ENCODE data around the gene REV3L.

Gene REV3L

DNA sequence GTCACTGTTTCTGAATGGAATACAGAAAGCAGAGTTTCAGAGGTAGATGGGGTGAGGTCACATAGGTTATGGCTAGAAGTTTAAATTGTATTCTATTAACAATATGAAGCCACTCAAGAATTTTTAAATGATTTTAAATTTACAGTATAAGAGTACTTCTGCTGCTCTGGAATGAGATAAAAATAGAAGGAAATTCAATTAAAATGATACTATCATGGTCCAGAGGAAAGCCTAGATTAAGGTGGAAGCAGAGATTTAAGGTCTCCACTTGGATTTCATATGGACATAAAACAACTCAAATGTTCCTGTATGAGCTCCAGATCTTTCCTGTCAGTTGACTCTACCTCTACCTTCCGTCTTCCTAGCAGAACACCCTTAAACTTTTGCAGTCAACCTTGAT, 68.6 kb downstream of the REV3L start:
- Histone ChIP-seq H3K27ac (no peak overlapping the region), H3K9me3 (no peaks in the 10 kb centered on the region), H3K36me3 (peaks cover 15 to 29% (median 19%) of the 10 kb centered on the region in 3 donors), H3K4me1 (peaks cover 8 to 31% (median 15%) of the 10 kb centered on the region in 4 donors), H3K4me3 (no peak overlapping the region), H3K27me3 (no peaks in the 10 kb centered on the region)
- TF ChIP-seq, protein P1, sequence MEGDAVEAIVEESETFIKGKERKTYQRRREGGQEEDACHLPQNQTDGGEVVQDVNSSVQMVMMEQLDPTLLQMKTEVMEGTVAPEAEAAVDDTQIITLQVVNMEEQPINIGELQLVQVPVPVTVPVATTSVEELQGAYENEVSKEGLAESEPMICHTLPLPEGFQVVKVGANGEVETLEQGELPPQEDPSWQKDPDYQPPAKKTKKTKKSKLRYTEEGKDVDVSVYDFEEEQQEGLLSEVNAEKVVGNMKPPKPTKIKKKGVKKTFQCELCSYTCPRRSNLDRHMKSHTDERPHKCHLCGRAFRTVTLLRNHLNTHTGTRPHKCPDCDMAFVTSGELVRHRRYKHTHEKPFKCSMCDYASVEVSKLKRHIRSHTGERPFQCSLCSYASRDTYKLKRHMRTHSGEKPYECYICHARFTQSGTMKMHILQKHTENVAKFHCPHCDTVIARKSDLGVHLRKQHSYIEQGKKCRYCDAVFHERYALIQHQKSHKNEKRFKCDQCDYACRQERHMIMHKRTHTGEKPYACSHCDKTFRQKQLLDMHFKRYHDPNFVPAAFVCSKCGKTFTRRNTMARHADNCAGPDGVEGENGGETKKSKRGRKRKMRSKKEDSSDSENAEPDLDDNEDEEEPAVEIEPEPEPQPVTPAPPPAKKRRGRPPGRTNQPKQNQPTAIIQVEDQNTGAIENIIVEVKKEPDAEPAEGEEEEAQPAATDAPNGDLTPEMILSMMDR (IDR thresholded peaks at IDR 0.05) = no peak
- no peak for DNase-seq
- intact Hi-C loops (cut with DNase I; ENCODE audit: low total_unique reads) = no loop called here

DNA sequence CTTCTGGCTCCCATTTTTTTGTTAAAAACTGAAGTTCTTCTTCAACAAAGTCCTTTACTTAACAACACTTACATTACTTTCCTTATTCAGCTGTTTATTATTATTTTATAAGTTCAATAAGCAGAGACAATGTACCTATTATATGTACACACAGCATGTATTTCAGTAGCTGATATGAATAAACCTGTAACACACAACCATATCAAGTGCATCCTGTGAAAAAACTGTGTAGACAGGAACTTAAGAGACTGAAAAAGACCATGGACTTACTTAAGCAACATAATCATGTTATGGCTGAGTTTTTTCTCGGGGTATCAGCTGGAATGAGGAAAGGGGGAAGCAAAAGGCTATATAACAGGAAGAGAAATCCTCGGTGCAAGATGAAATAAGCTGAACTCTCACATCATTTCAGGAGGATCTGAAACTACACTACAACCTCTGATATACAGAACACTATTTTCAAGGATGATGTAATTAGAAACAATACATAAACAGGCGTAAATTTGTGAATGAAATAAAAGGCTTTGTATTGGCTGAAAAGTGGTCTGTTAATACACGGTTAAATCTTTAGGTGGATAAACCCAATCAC, 70.9 kb downstream of the REV3L start:
- Histone ChIP-seq H3K9me3 (no peaks in the 10 kb centered on the region), H3K4me1 (peaks cover 0 to 10% (median 2%) of the 10 kb centered on the region in 4 donors), H3K36me3 (peaks cover 20 to 35% (median 24%) of the 10 kb centered on the region in 3 donors), H3K27me3 (no peaks in the 10 kb centered on the region), H3K27ac (no peak overlapping the region), H3K4me3 (no peak overlapping the region)
- TF ChIP-seq, protein P1 (IDR thresholded peaks at IDR 0.05) = no peak
- DNase-seq = no peak
- intact Hi-C loops (cut with DNase I; ENCODE audit: low total_unique reads) = no loop called here

DNA sequence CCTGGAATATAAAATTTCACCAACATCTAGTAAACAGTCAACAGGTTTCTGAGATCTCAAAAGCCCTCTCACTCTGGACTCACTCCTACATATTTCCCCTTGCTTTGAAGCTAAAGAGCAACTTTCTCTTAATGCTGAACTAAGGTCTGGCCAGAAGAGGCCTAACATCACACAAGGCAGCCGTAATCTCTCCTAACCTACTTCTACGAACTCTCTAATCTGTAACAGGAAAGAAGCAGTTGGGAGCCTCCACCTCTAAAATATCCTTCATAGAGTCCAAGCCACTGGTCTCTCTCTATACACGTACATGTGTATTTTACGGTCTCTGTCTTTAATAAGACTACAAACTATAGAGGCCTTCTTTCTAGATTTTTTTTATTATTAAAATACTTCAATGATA, 72.0 kb downstream of the REV3L start:
- Histone ChIP-seq H3K4me1 (no peaks in the 10 kb centered on the region), H3K27ac (peak overlapping the region in 1 of 2 donors; percentile 14), H3K27me3 (no peaks in the 10 kb centered on the region), H3K9me3 (no peaks in the 10 kb centered on the region), H3K36me3 (peaks cover 20 to 43% (median 24%) of the 10 kb centered on the region in 3 donors), H3K4me3 (no peak overlapping the region)
- intact Hi-C loops (cut with DNase I; ENCODE audit: low total_unique reads) = no loop called here
- TF ChIP-seq, protein P1 (IDR thresholded peaks at IDR 0.05) = no peak
- no peak for DNase-seq

DNA sequence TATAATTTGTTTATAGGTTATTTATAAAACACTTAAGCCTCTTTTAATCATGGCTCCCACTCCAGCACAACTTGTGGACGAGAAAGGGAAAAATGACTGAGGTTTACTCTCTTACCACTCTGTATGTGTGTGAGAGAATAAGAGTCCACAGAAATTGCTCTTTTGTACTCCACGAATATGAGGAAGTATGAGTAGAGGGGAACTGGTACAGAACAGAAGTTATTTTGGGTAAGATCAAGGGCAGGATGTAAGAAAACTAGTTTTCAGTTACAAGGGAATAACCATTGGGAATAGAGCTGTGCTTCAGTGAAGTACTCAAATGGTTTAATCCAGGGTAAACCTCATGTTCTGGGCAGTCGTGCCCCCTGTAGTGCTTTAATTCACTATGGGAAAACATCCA, 72.6 kb downstream of the REV3L start:
- intact Hi-C loops (cut with DNase I; ENCODE audit: low total_unique reads) = no loop called here
- H3K4me1 ChIP-seq = no peaks in the 10 kb centered on the region
- H3K27ac ChIP-seq = no peak overlapping the region
- H3K4me3 ChIP-seq = no peak overlapping the region
- H3K27me3 ChIP-seq = no peaks in the 10 kb centered on the region
- DNase-seq = no peak
- H3K9me3 ChIP-seq = no peaks in the 10 kb centered on the region
- H3K36me3 ChIP-seq = peaks cover 20 to 40% (median 24%) of the 10 kb centered on the region in 3 donors
- TF ChIP-seq, protein P1 (IDR thresholded peaks at IDR 0.05) = no peak

DNA sequence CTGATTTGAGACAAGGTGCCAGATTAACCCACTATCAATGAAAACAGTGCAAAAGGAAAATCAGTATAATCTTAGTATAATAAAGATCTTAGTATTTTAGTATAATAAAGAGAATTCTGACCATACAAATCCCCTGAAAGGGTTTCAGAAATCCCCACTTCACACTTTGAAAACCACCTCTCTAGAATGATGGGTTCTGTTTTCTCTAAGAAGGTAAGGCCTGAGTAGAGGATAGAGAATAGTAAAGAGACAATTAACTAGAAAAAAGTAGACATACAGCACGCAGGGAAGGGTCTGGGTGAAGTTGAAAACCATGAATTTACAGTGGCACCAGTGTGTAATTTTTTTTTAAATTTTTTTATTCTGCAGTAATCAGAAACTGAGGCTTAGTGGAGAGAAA, 73.6 kb downstream of the REV3L start:
- no peaks in the 10 kb centered on the region for H3K4me1 ChIP-seq
- no peak overlapping the region for H3K27ac ChIP-seq
- intact Hi-C loops (cut with DNase I; ENCODE audit: low total_unique reads) = no loop called here
- peaks cover 22 to 42% (median 32%) of the 10 kb centered on the region in 3 donors for H3K36me3 ChIP-seq
- no peak overlapping the region for H3K4me3 ChIP-seq
- no peaks in the 10 kb centered on the region for H3K9me3 ChIP-seq
- no peaks in the 10 kb centered on the region for H3K27me3 ChIP-seq
- TF ChIP-seq, protein P1 (IDR thresholded peaks at IDR 0.05) = no peak
- no peak for DNase-seq

DNA sequence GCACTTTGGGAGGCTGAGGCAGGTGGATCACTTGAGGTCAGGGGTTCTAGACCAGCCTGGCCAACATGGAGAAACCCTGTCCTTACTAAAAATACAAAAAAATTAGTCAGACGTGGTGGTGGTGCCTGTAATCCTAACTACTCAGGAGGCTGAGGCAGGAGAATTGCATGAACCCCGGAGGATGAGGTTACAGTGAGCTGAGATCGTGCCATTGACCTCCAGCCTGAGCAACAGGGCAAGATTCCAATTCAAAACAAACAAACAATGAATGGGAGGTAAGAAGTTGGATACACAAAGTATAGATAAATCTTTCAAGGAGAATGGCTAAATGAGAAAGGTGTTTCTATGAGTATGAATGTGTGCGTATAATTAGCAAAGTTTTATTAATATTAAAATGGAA, 75.3 kb downstream of the REV3L start:
- no peak overlapping the region for H3K27ac ChIP-seq
- TF ChIP-seq, protein P1 (IDR thresholded peaks at IDR 0.05) = no peak
- DNase-seq = no peak
- H3K4me3 ChIP-seq = no peak overlapping the region
- H3K36me3 ChIP-seq = peaks cover 31 to 53% (median 41%) of the 10 kb centered on the region in 3 donors
- H3K27me3 ChIP-seq = no peaks in the 10 kb centered on the region
- H3K4me1 ChIP-seq = no peaks in the 10 kb centered on the region
- H3K9me3 ChIP-seq = no peaks in the 10 kb centered on the region
- intact Hi-C loops (cut with DNase I; ENCODE audit: low total_unique reads) = no loop called here

Measured in tibial artery (tissue), 4 donors.